ENCODE measurements around the gene ARHGAP32. TPM values are rescaled to one million over a fixed set of nuclear protein-coding genes. Genes with fewer than 3 reads are reported as not detected.
A peak's percentile ranks its signal among the peaks of the same experiment; 100 is the strongest.

ARHGAP32 gene
- polyA plus RNA-seq, 1 of the 3 experiments (the other 2 are of a cell fraction), result 4.8 TPM

- ChIA-PET CTCF (interaction anchor here (0.8 kb wide), 1 partner anchor 15 kb away, joined by 3 read pairs; no protein-coding TSS in a partner anchor), POLR2A (no interaction called here)
- Histone ChIP-seq H3K4me3 (ENCODE audit: low read depth in 2 of 2, low read length in 1 of 2) (no peak overlapping the region), H3K4me1 (ENCODE audit: control insufficient read depth in 1 of 2, insufficient read depth in 2 of 2, low read depth in 1 of 2, low read length in 1 of 2) (peaks cover 2 to 9% of the 10 kb centered on the region in 2 experiments; a peak in 2 of 4 replicates), H3K79me2 (ENCODE audit: insufficient read depth) (peaks cover 53% of the 10 kb centered on the region), H3K9me2 (no peaks in the 10 kb centered on the region), H3K27ac (ENCODE audit: low read depth in 2 of 2, low read length in 1 of 2) (no peak overlapping the region), H3K36me3 (replicated peaks in 1 of 2; ENCODE audit: control insufficient read depth in 1 of 2, insufficient read depth in 2 of 2, low read length in 1 of 2) (peaks cover 0 to 22% of the 10 kb centered on the region in 2 experiments), H3F3A (replicated peaks; ENCODE audit: insufficient read depth) (peaks cover 3% of the 10 kb centered on the region), H3K4me2 (no peak overlapping the region), H3K27me3 (ENCODE audit: insufficient read depth) (no peaks in the 10 kb centered on the region), H2AFZ (ENCODE audit: low read depth) (no peak overlapping the region), H3K9ac (no peak overlapping the region), H3K9me3 (peaks cover 19% of the 10 kb centered on the region), H4K20me1 (ENCODE audit: insufficient read depth) (no peaks in the 10 kb centered on the region)
- TF ChIP-seq ZBTB33 (IDR thresholded peaks at IDR 0.05; ENCODE audit: borderline replicate concordance, low read depth), result no peak
- TF ChIP-seq TAF1 (IDR thresholded peaks at IDR 0.05; ENCODE audit: borderline replicate concordance, low read depth, low read length), result no peak
- TF ChIP-seq RCOR1 (IDR thresholded peaks at IDR 0.05; ENCODE audit: low read length), result no peak
- no peak for TF ChIP-seq NRF1 (IDR thresholded peaks at IDR 0.05; ENCODE audit: low read depth, low read length)
- no peak for TF ChIP-seq USF1 (IDR thresholded peaks at IDR 0.05; ENCODE audit: borderline replicate concordance, low read depth)
- no peak for TF ChIP-seq EZH2phosphoT487 (IDR thresholded peaks at IDR 0.05; ENCODE audit: borderline replicate concordance, low read depth)
- no peak for TF ChIP-seq SIN3A (IDR thresholded peaks at IDR 0.05; ENCODE audit: borderline replicate concordance, low read depth, low read length)
- no peak for TF ChIP-seq POLR2AphosphoS5 (IDR thresholded peaks at IDR 0.05; ENCODE audit: low read depth, low read length)
- no peak for TF ChIP-seq RXRA (IDR thresholded peaks at IDR 0.05; ENCODE audit: borderline replicate concordance, low read depth)
- TF ChIP-seq JUND (IDR thresholded peaks at IDR 0.05), result no peak
- TF ChIP-seq CHD2 (IDR thresholded peaks at IDR 0.05; ENCODE audit: low read length, partially characterized antibody), result no peak
- no peak for TF ChIP-seq FOXM1 (IDR thresholded peaks at IDR 0.05; ENCODE audit: low read depth)
- no peak for TF ChIP-seq FOSL2 (IDR thresholded peaks at IDR 0.05; ENCODE audit: borderline replicate concordance, low read depth)
- TF ChIP-seq FOXJ3 (CRISPR knock-in tag; IDR thresholded peaks at IDR 0.05), result no peak
- WGBS (ENCODE audit: low lambda C conversion rate), result 94% methylated on average over 2 of the region's 2 CpGs
- no peak for DNase-seq
These were observed 34.2 kb upstream of the ARHGAP32 start for GRCh38 chr11:129226207-129226798.

GRCh38 chr11:129225190-129225589 is 33.1 kb upstream of the ARHGAP32 start:
- TF ChIP-seq POLR2AphosphoS5 (IDR thresholded peaks at IDR 0.05; ENCODE audit: low read depth, low read length), result no peak
- 0 out of 2 replicates have a peak, but pooled peaks have one; percentile 13 for TF ChIP-seq JUND (IDR thresholded peaks at IDR 0.05)
- no peak for DNase-seq
- WGBS (ENCODE audit: low lambda C conversion rate), result 62% methylated on average over 1 of the region's 1 CpG
- Histone ChIP-seq H3K27me3 (ENCODE audit: insufficient read depth) (no peaks in the 10 kb centered on the region), H3K4me1 (ENCODE audit: control insufficient read depth in 1 of 2, insufficient read depth in 2 of 2, low read depth in 1 of 2, low read length in 1 of 2) (peaks cover 2 to 9% of the 10 kb centered on the region in 2 experiments; a peak in 3 of 4 replicates), H3K79me2 (ENCODE audit: insufficient read depth) (peaks cover 58% of the 10 kb centered on the region), H4K20me1 (ENCODE audit: insufficient read depth) (no peaks in the 10 kb centered on the region), H3F3A (replicated peaks; ENCODE audit: insufficient read depth) (peaks cover 3% of the 10 kb centered on the region), H3K9me3 (peaks cover 19% of the 10 kb centered on the region), H3K9ac (no peak overlapping the region), H3K27ac (ENCODE audit: low read depth in 2 of 2, low read length in 1 of 2) (no peak overlapping the region), H3K4me3 (ENCODE audit: low read depth in 2 of 2, low read length in 1 of 2) (no peak overlapping the region), H2AFZ (ENCODE audit: low read depth) (no peak overlapping the region), H3K36me3 (replicated peaks in 1 of 2; ENCODE audit: control insufficient read depth in 1 of 2, insufficient read depth in 2 of 2, low read length in 1 of 2) (peaks cover 0 to 22% of the 10 kb centered on the region in 2 experiments), H3K9me2 (no peaks in the 10 kb centered on the region), H3K4me2 (no peak overlapping the region)
- ChIA-PET CTCF (interaction anchor here (0.7 kb wide), 1 partner anchor 106 kb away, joined by 3 read pairs; no protein-coding TSS in a partner anchor), POLR2A (no interaction called here)
